Esophagus muscularis mucosa (tissue), 3 donors: ENCODE data around the gene PCDH11Y.
"Not testable (repeated sequence)": the region's sequence is repeated elsewhere in the genome, so short reads cannot be mapped to it uniquely, and the experiment has no call there.

ENCODE experiments used
- CTCF ChIP-seq, 3 experiments: fragments of 200-600 bp in 2 of 3; fragments of 450-650 bp in 1 of 3; sonication (generic) in 2 of 3; IDR thresholded peaks; one replicate each; pipeline ENCODE4 v1.5.1; 2017 to 2019; ENCODE audit warnings: antibody characterized with exemption in 3 of 3, mild to moderate bottlenecking in 2 of 3, moderate library complexity in 1 of 3
- EP300 ChIP-seq: sonication (generic); formaldehyde crosslinking; IDR thresholded peaks from one replicate; pipeline ENCODE4 v1.6.1; 2017; ENCODE audit warnings: antibody characterized with exemption

GRCh38 chrY:5543705-5544104, 543.6 kb downstream of the PCDH11Y start:
- not testable (repeated sequence) for TF ChIP-seq EP300; CTCF (IDR thresholded peaks at IDR 0.05)
